Gastroesophageal sphincter (tissue), 4 donors: ENCODE data around the gene QPRT. TPM values are rescaled to one million over a fixed set of nuclear protein-coding genes. Genes with fewer than 3 reads are reported as not detected.
"Not testable (repeated sequence)": the region's sequence is repeated elsewhere in the genome, so short reads cannot be mapped to it uniquely, and the experiment has no call there.

ENCODE experiments used
- ATAC-seq: fragments of 150-250 bp; one replicate; pipeline ENCODE4 v1.9.1; 2016; ENCODE audit warnings: mild to moderate bottlenecking, moderate library complexity
- H3K27ac ChIP-seq, 4 donors: fragments of 200-600 bp; sonication (generic) in 3 of 4; 1 replicate in 3 of 4; 2 replicates in 1 of 4; pipeline ENCODE4 v1.5.1; 2016 to 2019
- H3K27me3 ChIP-seq: fragments of 200-600 bp; sonication (generic); one replicate; pipeline ENCODE4 v1.5.1; 2019
- H3K36me3 ChIP-seq, 2 donors: fragments of 200-600 bp; sonication (generic); one replicate each; pipeline ENCODE4 v1.5.1; 2019; ENCODE audit warnings: control low read depth in 1 of 2
- H3K4me1 ChIP-seq, 3 donors: fragments of 200-600 bp; sonication (generic); 1 replicate in 2 of 3; 2 replicates in 1 of 3; pipeline ENCODE4 v1.5.1; 2016 to 2019; ENCODE audit warnings: control low read depth in 2 of 3
- H3K4me3 ChIP-seq, 2 donors: fragments of 200-600 bp; sonication (generic); one replicate each; pipeline ENCODE4 v1.5.1; 2019; ENCODE audit warnings: mild to moderate bottlenecking in 1 of 2, moderate library complexity in 1 of 2
- H3K9me3 ChIP-seq, 3 donors: fragments of 200-600 bp; sonication (generic); one replicate each; pipeline ENCODE4 v1.5.1; 2017 to 2019; ENCODE audit warnings: control low read depth in 2 of 3
- CTCF ChIP-seq, 4 experiments: fragments of 200-600 bp in 2 of 4; fragments of 450-650 bp in 2 of 4; sonication (generic) in 1 of 4; IDR thresholded peaks; one replicate each; pipeline ENCODE4 v1.5.1; 2017 to 2019; ENCODE audit warnings: antibody characterized with exemption in 4 of 4, mild to moderate bottlenecking in 2 of 4, moderate library complexity in 2 of 4
- EP300 ChIP-seq: sonication (generic); formaldehyde crosslinking; IDR thresholded peaks from one replicate; pipeline ENCODE4 v1.6.1; 2017; ENCODE audit warnings: antibody characterized with exemption, mild to moderate bottlenecking
- POLR2A ChIP-seq, 2 donors: fragments of 450-650 bp; IDR thresholded peaks; one replicate each; pipeline ENCODE4 v1.6.1; 2017; ENCODE audit warnings: antibody characterized with exemption in 2 of 2, mild to moderate bottlenecking in 2 of 2, moderate library complexity in 1 of 2
- POLR2AphosphoS5 ChIP-seq: sonication (generic); formaldehyde crosslinking; IDR thresholded peaks from one replicate; pipeline ENCODE4 v1.6.1; 2017; ENCODE audit warnings: antibody characterized with exemption
- WGBS, 2 donors: methylation state at CpG; one replicate each; pipeline ENCODE4 v1.1.5; 2018; ENCODE audit warnings: low coverage in 1 of 2; 5-methylcytosine and 5-hydroxymethylcytosine counted together
- total RNA-seq, 4 donors: library from RNA; depleted of rRNA; stranded (reverse); fragments of >200 nt; gene quantifications; one replicate each; pipeline ENCODE4 v1.1.0, GENCODE V29; 2016

Gene QPRT
- total RNA-seq, 4 donors from 2014 or later, result 0.62 to 6.7 (median 4.3) TPM

- Histone ChIP-seq H3K9me3 (no peaks in the 10 kb centered on the region), H3K4me3 (no peak overlapping the region), H3K27ac (no peak overlapping the region), H3K36me3 (no peaks in the 10 kb centered on the region), H3K27me3 (peaks cover 9% of the 10 kb centered on the region), H3K4me1 (no peaks in the 10 kb centered on the region)
- TF ChIP-seq POLR2A (IDR thresholded peaks at IDR 0.05), result no peak
- no peak for TF ChIP-seq CTCF (IDR thresholded peaks at IDR 0.05)
- no peak for TF ChIP-seq POLR2AphosphoS5
- no peak for TF ChIP-seq EP300
- ATAC-seq, result no peak
- WGBS, 2 donors, result 53 to 90% methylated on average over 2 to 8 of the region's 9 CpGs
Measured at GRCh38 chr16:29649588-29650494, 29.1 kb upstream of the QPRT start.

GRCh38 chr16:29650771-29651170 lies 28.2 kb upstream of the QPRT start:
- Histone ChIP-seq H3K4me1 (no peaks in the 10 kb centered on the region), H3K9me3 (no peaks in the 10 kb centered on the region), H3K27me3 (peaks cover 9% of the 10 kb centered on the region), H3K36me3 (no peaks in the 10 kb centered on the region), H3K27ac (no peak overlapping the region), H3K4me3 (no peak overlapping the region)
- TF ChIP-seq CTCF (IDR thresholded peaks at IDR 0.05) (no peak), POLR2AphosphoS5 (no peak), EP300 (no peak), POLR2A (IDR thresholded peaks at IDR 0.05) (no peak)
- WGBS, 2 donors, result 94 to 100% methylated on average over 2 of the region's 2 CpGs
- no peak for ATAC-seq

- no peak for ATAC-seq
Measured at GRCh38 chr16:29651774-29652349, 27.1 kb upstream of the QPRT start.

GRCh38 chr16:29653471-29653870 lies 25.5 kb upstream of the QPRT start:
- H3K4me3 ChIP-seq, result no peak overlapping the region
- H3K9me3 ChIP-seq, result no peaks in the 10 kb centered on the region
- peaks cover 9% of the 10 kb centered on the region for H3K27me3 ChIP-seq
- 55 to 56% methylated on average over 5 to 6 of the region's 12 CpGs for WGBS, 2 donors
- no peak for ATAC-seq
- no peak for TF ChIP-seq POLR2AphosphoS5
- no peak for TF ChIP-seq POLR2A (IDR thresholded peaks at IDR 0.05)
- TF ChIP-seq CTCF (IDR thresholded peaks at IDR 0.05), result no peak
- no peak for TF ChIP-seq EP300
- H3K27ac ChIP-seq, result no peak overlapping the region
- H3K36me3 ChIP-seq, result no peaks in the 10 kb centered on the region
- H3K4me1 ChIP-seq, result no peaks in the 10 kb centered on the region

More at GRCh38 chr16:29651774-29652349, 27.1 kb upstream of the QPRT start:
- Histone ChIP-seq H3K36me3 (no peaks in the 10 kb centered on the region), H3K4me3 (no peak overlapping the region), H3K9me3 (no peaks in the 10 kb centered on the region), H3K4me1 (no peaks in the 10 kb centered on the region), H3K27ac (no peak overlapping the region), H3K27me3 (peaks cover 9% of the 10 kb centered on the region)
- TF ChIP-seq POLR2A (IDR thresholded peaks at IDR 0.05) (no peak), EP300 (no peak), CTCF (IDR thresholded peaks at IDR 0.05) (no peak), POLR2AphosphoS5 (no peak)
- 58% methylated on average over 2 of the region's 2 CpGs; no CpG with 5 or more reads in 1 of the 2 donors for WGBS, 2 donors

- not testable (repeated sequence) for H3K27ac ChIP-seq, H3K27me3 ChIP-seq, ATAC-seq, H3K9me3 ChIP-seq, H3K36me3 ChIP-seq, H3K4me1 ChIP-seq, H3K4me3 ChIP-seq
- WGBS, 2 donors, result 91 to 94% methylated on average over 2 to 7 of the region's 7 CpGs
Measured at GRCh38 chr16:29653890-29654289, 25.1 kb upstream of the QPRT start.
